Adrenal gland (tissue), 12 donors: ENCODE data around the gene SOD1. TPM values are rescaled to one million over a fixed set of nuclear protein-coding genes. Genes with fewer than 3 reads are reported as not detected.

Experiments used
- DNase-seq, 7 donors: peaks; one replicate each; pipeline ENCODE4 v3.0.0-alpha.2; 2019 to 2020
- H3K27ac ChIP-seq, 5 donors: fragments of 200-600 bp; sonication (generic) in 4 of 5; 1 replicate in 3 of 5; 2 replicates in 2 of 5; pipeline versions ENCODE4 v1.5.1 to v1.8.0; 2016 to 2020; ENCODE audit warnings: mild to moderate bottlenecking in 1 of 5
- H3K27me3 ChIP-seq: fragments of 200-600 bp; 2 replicates; pipeline ENCODE4 v1.8.0; 2021
- H3K36me3 ChIP-seq, 2 donors: fragments of 200-600 bp; replicated peaks in 1 of 2; 1 replicate in 1 of 2; 2 replicates in 1 of 2; pipeline versions ENCODE4 v1.5.1 to v1.8.0; 2018 to 2022
- H3K4me1 ChIP-seq, 2 donors: fragments of 200-600 bp; replicated peaks in 1 of 2; 1 replicate in 1 of 2; 2 replicates in 1 of 2; pipeline versions ENCODE4 v1.5.1 to v1.8.0; 2018 to 2021
- H3K4me3 ChIP-seq, 4 donors: fragments of 200-600 bp; sonication (generic) in 3 of 4; one replicate each; pipeline ENCODE4 v1.5.1; 2016 to 2018
- H3K9me3 ChIP-seq, 3 donors: fragments of 200-600 bp; sonication (generic) in 1 of 3; replicated peaks in 1 of 3; 1 replicate in 2 of 3; 2 replicates in 1 of 3; pipeline versions ENCODE4 v1.5.1 to v1.8.0; 2016 to 2021
- POLR2A ChIP-seq, 2 donors: fragments of 450-650 bp; IDR thresholded peaks; one replicate each; pipeline ENCODE4 v1.6.1; 2017; ENCODE audit warnings: antibody characterized with exemption in 2 of 2, mild to moderate bottlenecking in 2 of 2, moderate library complexity in 1 of 2
- WGBS, 4 donors: extraction: QIAGEN DNeasy Blood & Tissue Kit in 2 of 4; methylation state at CpG; one replicate each; pipeline versions ENCODE4 v1.1.5 to v1.1.7; 2013 to 2017; 5-methylcytosine and 5-hydroxymethylcytosine counted together
- intact Hi-C, 2 donors: fragments of 100-400 bp; cut with DNase I; formaldehyde crosslinking; loops; one replicate each; pipeline versions ENCODE4 v1.14.1 to v1.15.0; 2022 to 2023
- polyA plus RNA-seq, 3 donors: library from polyadenylated mRNA; stranded (reverse); fragments of 200-250 nt in 2 of 3; fragments of 350-450 nt in 1 of 3; fragmentation: Illumina TruSeq in 1 of 3; extraction: RNeasy Lipid Tissue Mini Kit (QIAGEN cat#74804) in 1 of 3; gene quantifications; one replicate each; pipeline ENCODE4 v1.2.3, GENCODE V29; 2013 to 2014
- total RNA-seq, 9 donors: library from RNA; depleted of rRNA in 4 of 9; stranded (reverse); fragments of >200 nt in 4 of 9; fragments of 120-200 nt in 1 of 9; fragmentation: NEBNext Ultra II Directional in 1 of 9; extraction: Animal tissue kit (Norgen Biotek cat#: 25700) in 1 of 9; gene quantifications; one replicate each; pipeline versions ENCODE4 v1.1.0 to v1.2.4, GENCODE V29; 2013 to 2023
- TF ChIP-seq, protein P1 (sequence below), 6 experiments: fragments of 450-650 bp in 4 of 6; fragments of 200-600 bp in 2 of 6; sonication (generic) in 1 of 6; IDR thresholded peaks; 1 replicate in 5 of 6; 2 replicates in 1 of 6; pipeline versions ENCODE4 v1.5.1 to v1.8.0; 2016 to 2021; ENCODE audit warnings: antibody characterized with exemption in 6 of 6, mild to moderate bottlenecking in 2 of 6, moderate library complexity in 1 of 6
- donor health status: healthy with polysubstance abuse.
- donor health status: Bipolar disorder and iron deficiency.
- donor health status: DM: yes; HTN: yes; CAD: no.
- donor health status: DM: no; HTN: no; CAD: no.
- donor health status: DM: no; HTN: no; CAD: no.
- donor health status: DM: yes; HTN: yes; CAD: no.

The SOD1 gene
- total and polyA plus RNA-seq, 12 donors: 361 to 1,287 (median 570) TPM

DNA sequence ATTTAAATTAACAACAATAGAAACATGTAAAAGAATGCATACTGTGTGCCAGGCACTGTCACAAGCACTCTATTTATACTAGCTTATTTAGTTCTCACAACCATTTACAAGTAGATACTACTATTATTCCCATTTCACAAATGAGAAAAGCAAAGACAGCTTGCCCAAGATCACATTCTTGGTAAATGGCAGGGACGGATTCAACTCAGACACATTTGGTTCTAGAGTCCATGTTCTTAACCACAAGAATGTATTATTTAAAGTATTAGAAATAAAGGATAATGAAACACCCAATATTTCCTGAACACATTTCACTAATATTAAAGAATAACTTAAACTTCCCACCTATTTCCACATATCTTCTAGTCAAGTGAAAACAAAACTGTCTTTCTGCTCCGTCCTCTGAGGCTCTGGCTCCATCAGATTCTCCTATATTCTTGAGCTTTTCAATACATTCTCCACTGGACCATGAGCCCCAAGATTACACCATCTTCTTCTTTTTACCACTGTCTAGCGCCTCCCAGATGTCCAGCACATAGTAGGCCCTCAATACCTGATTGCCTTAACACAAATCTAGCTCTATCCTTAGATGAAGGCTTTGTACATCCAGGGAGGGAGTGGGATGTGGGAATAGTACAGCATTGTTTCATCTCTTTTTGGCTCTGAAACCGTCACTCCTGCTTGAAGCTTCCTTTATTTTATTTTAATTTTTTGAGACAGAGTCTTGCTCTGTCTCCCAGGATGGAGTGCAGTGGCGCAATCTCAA, 29.3 kb downstream of the SOD1 start:
- H3K27me3 ChIP-seq: no peaks in the 10 kb centered on the region
- H3K4me3 ChIP-seq: no peak overlapping the region
- H3K27ac ChIP-seq: no peak overlapping the region
- intact Hi-C loops: no loop called here
- no peaks in the 10 kb centered on the region for H3K4me1 ChIP-seq
- peaks cover 0 to 78% of the 10 kb centered on the region in 2 donors for H3K36me3 ChIP-seq
- no peak for DNase-seq
- no peaks in the 10 kb centered on the region for H3K9me3 ChIP-seq
- TF ChIP-seq POLR2A (IDR thresholded peaks at IDR 0.05): no peak
- TF ChIP-seq, protein P1, sequence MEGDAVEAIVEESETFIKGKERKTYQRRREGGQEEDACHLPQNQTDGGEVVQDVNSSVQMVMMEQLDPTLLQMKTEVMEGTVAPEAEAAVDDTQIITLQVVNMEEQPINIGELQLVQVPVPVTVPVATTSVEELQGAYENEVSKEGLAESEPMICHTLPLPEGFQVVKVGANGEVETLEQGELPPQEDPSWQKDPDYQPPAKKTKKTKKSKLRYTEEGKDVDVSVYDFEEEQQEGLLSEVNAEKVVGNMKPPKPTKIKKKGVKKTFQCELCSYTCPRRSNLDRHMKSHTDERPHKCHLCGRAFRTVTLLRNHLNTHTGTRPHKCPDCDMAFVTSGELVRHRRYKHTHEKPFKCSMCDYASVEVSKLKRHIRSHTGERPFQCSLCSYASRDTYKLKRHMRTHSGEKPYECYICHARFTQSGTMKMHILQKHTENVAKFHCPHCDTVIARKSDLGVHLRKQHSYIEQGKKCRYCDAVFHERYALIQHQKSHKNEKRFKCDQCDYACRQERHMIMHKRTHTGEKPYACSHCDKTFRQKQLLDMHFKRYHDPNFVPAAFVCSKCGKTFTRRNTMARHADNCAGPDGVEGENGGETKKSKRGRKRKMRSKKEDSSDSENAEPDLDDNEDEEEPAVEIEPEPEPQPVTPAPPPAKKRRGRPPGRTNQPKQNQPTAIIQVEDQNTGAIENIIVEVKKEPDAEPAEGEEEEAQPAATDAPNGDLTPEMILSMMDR (IDR thresholded peaks at IDR 0.05): no peak
- 93 to 97% (median 94%) methylated on average over 5 of the region's 5 CpGs for whole genome bisulfite sequencing, 4 donors

DNA sequence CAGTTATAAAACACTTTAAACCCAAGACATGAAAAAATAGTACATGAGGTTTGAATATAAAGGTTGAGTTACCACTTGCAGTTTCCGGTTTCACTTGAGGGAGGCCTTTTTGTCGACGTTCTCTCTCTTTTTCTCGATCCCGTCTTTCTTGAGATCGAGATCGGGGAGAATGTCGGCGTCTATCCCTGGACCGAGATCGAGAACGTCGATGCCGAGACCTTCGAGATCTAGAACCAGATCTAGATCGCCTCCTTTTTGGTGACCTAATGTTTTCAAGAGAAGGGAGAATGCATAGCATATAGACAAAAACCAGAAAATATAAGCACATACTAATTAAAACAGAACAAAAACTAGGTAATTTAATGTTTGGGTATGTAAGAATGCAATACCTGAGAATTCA, 33.7 kb downstream of the SOD1 start:
- Histone ChIP-seq H3K4me3 (no peak overlapping the region), H3K36me3 (peaks cover 0 to 70% of the 10 kb centered on the region in 2 donors), H3K4me1 (no peaks in the 10 kb centered on the region), H3K27ac (no peak overlapping the region), H3K27me3 (no peaks in the 10 kb centered on the region), H3K9me3 (no peaks in the 10 kb centered on the region)
- TF ChIP-seq POLR2A (IDR thresholded peaks at IDR 0.05): no peak
- TF ChIP-seq, protein P1 (IDR thresholded peaks at IDR 0.05): no peak
- DNase-seq: no peak
- WGBS, 4 donors: 97% methylated on average over 16 of the region's 16 CpGs
- intact Hi-C loops: no loop called here

DNA sequence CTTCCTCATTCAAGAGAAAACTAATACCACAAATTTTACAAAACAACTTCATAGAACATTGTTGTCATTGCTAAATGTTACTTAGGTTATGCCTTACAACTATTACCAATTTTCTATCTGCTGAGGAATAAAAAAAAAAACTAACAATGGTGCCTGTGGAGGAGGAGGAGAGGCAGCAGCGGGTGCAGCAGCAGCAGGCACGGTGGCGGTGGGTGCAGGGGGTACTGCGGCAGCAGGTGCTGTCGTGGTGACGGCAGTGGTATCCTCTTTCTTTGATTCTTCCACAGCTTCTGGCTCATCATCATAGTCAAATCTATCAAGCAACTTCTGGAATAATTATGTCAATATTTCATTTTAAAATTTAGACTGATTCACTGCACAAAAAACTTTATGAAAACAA, 36.9 kb downstream of the SOD1 start:
- no peaks in the 10 kb centered on the region for H3K27me3 ChIP-seq
- no peaks in the 10 kb centered on the region for H3K9me3 ChIP-seq
- peaks cover 0 to 81% of the 10 kb centered on the region in 2 donors for H3K36me3 ChIP-seq
- H3K4me1 ChIP-seq: no peaks in the 10 kb centered on the region
- WGBS, 4 donors: 92 to 97% (median 95%) methylated on average over 6 of the region's 6 CpGs
- no peak for DNase-seq
- intact Hi-C loops: no loop called here
- H3K4me3 ChIP-seq: no peak overlapping the region
- no peak for TF ChIP-seq POLR2A (IDR thresholded peaks at IDR 0.05)
- TF ChIP-seq, protein P1 (IDR thresholded peaks at IDR 0.05): no peak
- H3K27ac ChIP-seq: no peak overlapping the region

DNA sequence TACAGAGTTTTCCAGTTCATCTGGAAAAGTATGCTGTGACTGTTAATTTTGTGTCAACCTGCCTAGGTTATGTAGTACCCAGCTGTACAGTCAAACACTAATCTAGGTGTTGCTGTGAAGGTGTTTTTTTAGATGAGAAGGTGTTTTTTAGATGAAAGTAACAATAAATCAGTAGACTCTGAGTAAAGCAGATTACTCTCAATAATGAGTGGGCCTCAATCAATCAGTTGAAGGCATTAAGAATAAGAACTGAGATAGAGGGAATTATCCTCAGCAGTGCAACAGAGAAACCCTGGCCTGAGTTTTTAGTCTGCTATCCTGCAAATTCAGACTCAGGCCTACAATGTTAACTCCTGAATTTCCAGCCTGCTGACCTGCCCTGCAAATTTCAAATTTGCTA, 39.0 kb downstream of the SOD1 start:
- Histone ChIP-seq H3K27me3 (no peaks in the 10 kb centered on the region), H3K36me3 (peaks cover 0 to 64% of the 10 kb centered on the region in 2 donors), H3K27ac (no peak overlapping the region), H3K4me3 (no peak overlapping the region), H3K4me1 (no peaks in the 10 kb centered on the region), H3K9me3 (no peaks in the 10 kb centered on the region)
- no peak for DNase-seq
- intact Hi-C loops: no loop called here
- TF ChIP-seq, protein P1 (IDR thresholded peaks at IDR 0.05): no peak
- no peak for TF ChIP-seq POLR2A (IDR thresholded peaks at IDR 0.05)
